Thymus (tissue), 11 donors: ENCODE results near the gene RFPL2. TPM values are rescaled to one million over a fixed set of nuclear protein-coding genes. Genes with fewer than 3 reads are reported as not detected.

ENCODE experiments used
- DNase-seq, 9 donors: peaks; one replicate each; pipeline ENCODE4 v3.0.0-alpha.2; 2013; ENCODE audit warnings: low spot score in 9 of 9, low read depth in 6 of 9, missing footprints in 1 of 9
- H3K27ac ChIP-seq, 2 donors: one replicate each; pipeline ENCODE4 v1.5.1; 2013; ENCODE audit warnings: control low read depth in 1 of 2, low read depth in 1 of 2, low read length in 1 of 2, mild to moderate bottlenecking in 1 of 2, moderate library complexity in 1 of 2
- H3K27me3 ChIP-seq, 2 donors: one replicate each; pipeline ENCODE4 v1.5.1; 2013; ENCODE audit warnings: low read length in 1 of 2; ENCODE audit not compliant: control insufficient read depth in 2 of 2, insufficient read depth in 1 of 2
- H3K36me3 ChIP-seq, 2 donors: one replicate each; pipeline ENCODE4 v1.5.1; 2013; ENCODE audit warnings: low read length in 1 of 2, mild to moderate bottlenecking in 1 of 2, moderate library complexity in 1 of 2; ENCODE audit not compliant: control insufficient read depth in 2 of 2, insufficient read depth in 2 of 2
- H3K4me1 ChIP-seq, 2 donors: one replicate each; pipeline ENCODE4 v1.5.1; 2013; ENCODE audit warnings: low read length in 2 of 2; ENCODE audit not compliant: control insufficient read depth in 2 of 2, insufficient read depth in 2 of 2
- H3K4me3 ChIP-seq, 2 donors: one replicate each; pipeline ENCODE4 v1.5.1; 2013; ENCODE audit warnings: low read length in 2 of 2, control low read depth in 1 of 2, mild to moderate bottlenecking in 1 of 2
- H3K9me3 ChIP-seq, 2 donors: one replicate each; pipeline ENCODE4 v1.5.1; 2013; ENCODE audit warnings: low read length in 1 of 2, mild to moderate bottlenecking in 1 of 2; ENCODE audit not compliant: control insufficient read depth in 2 of 2, insufficient read depth in 1 of 2
- WGBS: extraction: QIAGEN DNeasy Blood & Tissue Kit; methylation state at CpG from one replicate; pipeline ENCODE4 v1.1.7; 2013; 5-methylcytosine and 5-hydroxymethylcytosine counted together
- polyA plus RNA-seq: library from polyadenylated mRNA; stranded (reverse); fragments of 200-250 nt; gene quantifications from one replicate; pipeline ENCODE4 v1.2.3, GENCODE V29; 2013
- total RNA-seq: library from RNA; stranded (reverse); fragments of 120-200 nt; gene quantifications from one replicate; pipeline ENCODE4 v1.2.4, GENCODE V29; 2013
- donor health status: healthy.

RFPL2 gene
- total and polyA plus RNA-seq, 2 donors, result 0.19 to 0.23 TPM

- DNase-seq, result no peak
- WGBS, result 93% methylated on average over 5 of the region's 5 CpGs
- H3K27ac ChIP-seq, result no peak overlapping the region
- H3K9me3 ChIP-seq, result no peaks in the 10 kb centered on the region
- no peak overlapping the region for H3K4me3 ChIP-seq
- no peaks in the 10 kb centered on the region for H3K27me3 ChIP-seq
- no peaks in the 10 kb centered on the region for H3K36me3 ChIP-seq
- H3K4me1 ChIP-seq, result no peaks in the 10 kb centered on the region
Observed at GRCh38 chr22:32233091-32233490, 28.2 kb upstream of the RFPL2 start.

- Histone ChIP-seq H3K27me3 (no peaks in the 10 kb centered on the region), H3K27ac (no peak overlapping the region), H3K4me3 (no peak overlapping the region), H3K36me3 (no peaks in the 10 kb centered on the region), H3K9me3 (no peaks in the 10 kb centered on the region), H3K4me1 (no peaks in the 10 kb centered on the region)
- WGBS, result 51% methylated on average over 5 of the region's 5 CpGs
- DNase-seq, result no peak
Observed at GRCh38 chr22:32232191-32232830, 27.4 kb upstream of the RFPL2 start.

GRCh38 chr22:32226326-32227104 is 21.6 kb upstream of the RFPL2 start:
- no peaks in the 10 kb centered on the region for H3K36me3 ChIP-seq
- no peak overlapping the region for H3K4me3 ChIP-seq
- no peak for DNase-seq
- WGBS, result 82% methylated on average over 7 of the region's 7 CpGs
- H3K4me1 ChIP-seq, result no peaks in the 10 kb centered on the region
- no peak overlapping the region for H3K27ac ChIP-seq
- H3K27me3 ChIP-seq, result no peaks in the 10 kb centered on the region
- no peaks in the 10 kb centered on the region for H3K9me3 ChIP-seq

- Histone ChIP-seq H3K4me1 (no peaks in the 10 kb centered on the region), H3K27ac (no peak overlapping the region), H3K36me3 (no peaks in the 10 kb centered on the region), H3K9me3 (no peaks in the 10 kb centered on the region), H3K27me3 (no peaks in the 10 kb centered on the region), H3K4me3 (no peak overlapping the region)
- 96% methylated on average over 1 of the region's 1 CpG for WGBS
- no peak for DNase-seq
Observed at GRCh38 chr22:32222991-32223390, 18.1 kb upstream of the RFPL2 start.

GRCh38 chr22:32219026-32219425 is 14.2 kb upstream of the RFPL2 start:
- Histone ChIP-seq H3K9me3 (no peaks in the 10 kb centered on the region), H3K27ac (no peak overlapping the region), H3K4me1 (no peaks in the 10 kb centered on the region), H3K27me3 (no peaks in the 10 kb centered on the region), H3K4me3 (no peak overlapping the region), H3K36me3 (no peaks in the 10 kb centered on the region)
- WGBS, result 95% methylated on average over 3 of the region's 3 CpGs
- DNase-seq, result no peak

- WGBS, result 71% methylated on average over 6 of the region's 6 CpGs
- H3K9me3 ChIP-seq, result no peaks in the 10 kb centered on the region
- no peaks in the 10 kb centered on the region for H3K36me3 ChIP-seq
- no peak overlapping the region for H3K27ac ChIP-seq
- H3K4me1 ChIP-seq, result no peaks in the 10 kb centered on the region
- no peak overlapping the region for H3K4me3 ChIP-seq
- H3K27me3 ChIP-seq, result no peaks in the 10 kb centered on the region
- no peak for DNase-seq
Observed at GRCh38 chr22:32218470-32218869, 13.6 kb upstream of the RFPL2 start.

- no peaks in the 10 kb centered on the region for H3K4me1 ChIP-seq
- H3K27me3 ChIP-seq, result no peaks in the 10 kb centered on the region
- no peaks in the 10 kb centered on the region for H3K9me3 ChIP-seq
- no peak overlapping the region for H3K4me3 ChIP-seq
- H3K36me3 ChIP-seq, result no peaks in the 10 kb centered on the region
- DNase-seq, result no peak
- H3K27ac ChIP-seq, result no peak overlapping the region
- whole genome bisulfite sequencing, result 93% methylated on average over 2 of the region's 2 CpGs
Observed at GRCh38 chr22:32217465-32217864, 12.6 kb upstream of the RFPL2 start.

- Histone ChIP-seq H3K4me3 (no peak overlapping the region), H3K4me1 (no peaks in the 10 kb centered on the region), H3K9me3 (no peaks in the 10 kb centered on the region), H3K27me3 (no peaks in the 10 kb centered on the region), H3K27ac (no peak overlapping the region), H3K36me3 (no peaks in the 10 kb centered on the region)
- WGBS, result 82% methylated on average over 10 of the region's 10 CpGs
- no peak for DNase-seq
Observed at GRCh38 chr22:32216911-32217310, 12.0 kb upstream of the RFPL2 start.

- no peak overlapping the region for H3K4me3 ChIP-seq
- 64% methylated on average over 7 of the region's 7 CpGs for WGBS
- DNase-seq, result no peak
Observed at GRCh38 chr22:32211011-32211410, 6.1 kb upstream of the RFPL2 start.

More at GRCh38 chr22:32211011-32211410, 6.1 kb upstream of the RFPL2 start:
- Histone ChIP-seq H3K27ac (no peak overlapping the region), H3K9me3 (no peaks in the 10 kb centered on the region), H3K36me3 (no peaks in the 10 kb centered on the region), H3K4me1 (no peaks in the 10 kb centered on the region), H3K27me3 (no peaks in the 10 kb centered on the region)
